HG02759 (cell line): ENCODE measurements around the gene ZSCAN20.

Experiments used
- ATAC-seq: cut with Tn5 transposase; IDR thresholded peaks from one replicate; pipeline ENCODE4 v1.9.1; 2021; ENCODE audit warnings: mild to moderate bottlenecking, moderate library complexity; ENCODE audit not compliant: unreplicated experiment

The ZSCAN20 gene

DNA sequence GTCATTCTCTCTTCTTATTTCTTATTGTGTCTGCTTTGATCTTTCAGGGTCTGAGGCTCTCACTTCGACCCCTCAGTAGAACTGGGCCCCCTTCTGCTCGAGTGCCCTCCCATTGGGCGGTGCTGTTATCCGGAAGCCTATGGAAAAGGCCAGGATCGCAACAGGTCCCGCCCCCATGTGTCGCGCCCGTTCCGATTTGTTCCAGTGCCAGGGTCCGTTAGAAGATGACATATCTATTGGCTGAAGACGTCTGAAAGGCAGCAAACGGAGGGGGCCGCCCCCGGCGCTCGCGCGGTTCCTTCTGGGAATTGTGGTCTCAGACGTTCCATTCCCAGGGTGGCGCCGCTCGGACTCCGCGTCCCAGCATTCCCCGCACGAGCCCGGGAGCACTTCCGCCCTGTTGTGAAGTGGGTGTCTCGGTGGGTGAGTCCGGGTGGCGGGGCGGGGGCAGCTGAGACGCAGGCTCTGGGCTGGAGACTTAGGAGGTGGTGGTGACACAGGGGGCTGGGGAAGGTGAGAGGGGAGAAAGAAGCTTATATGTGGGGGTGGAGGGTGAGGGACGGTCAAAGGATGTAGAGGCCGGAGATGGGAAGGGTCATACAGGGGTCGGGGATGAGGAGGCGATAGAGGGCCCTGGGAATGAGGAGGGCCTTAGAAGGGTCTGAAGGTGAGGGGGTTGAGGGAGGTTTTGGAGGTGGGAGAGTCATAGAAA is at the start of gene ZSCAN20:
Gene ZSCAN20 (plus strand): TSS at position 377 of the 712 bp plus-strand sequence. CDS start 6,644 bp downstream, outside the sequence.
- peak; percentile 93 for ATAC-seq

DNA sequence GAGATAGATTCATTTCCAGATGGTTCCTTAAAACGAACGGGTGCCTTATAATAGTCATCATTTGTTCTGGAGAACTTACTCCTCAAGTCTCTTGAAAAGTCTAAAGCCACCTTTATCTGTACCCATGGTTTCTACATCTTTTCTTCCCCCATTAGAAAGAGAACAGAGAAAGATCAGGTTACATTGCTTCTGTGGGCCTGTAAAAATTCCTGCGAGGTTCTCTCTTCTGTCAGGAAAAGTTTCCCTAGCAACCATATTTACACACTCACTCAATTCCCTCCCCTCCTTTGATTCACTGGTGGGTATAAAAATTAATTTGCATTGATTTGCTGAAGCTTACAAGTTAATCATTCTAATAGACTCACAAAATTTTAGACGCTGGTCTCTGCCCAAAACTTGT is 48.2 kb upstream of the ZSCAN20 start:
- ATAC-seq = no peak

DNA sequence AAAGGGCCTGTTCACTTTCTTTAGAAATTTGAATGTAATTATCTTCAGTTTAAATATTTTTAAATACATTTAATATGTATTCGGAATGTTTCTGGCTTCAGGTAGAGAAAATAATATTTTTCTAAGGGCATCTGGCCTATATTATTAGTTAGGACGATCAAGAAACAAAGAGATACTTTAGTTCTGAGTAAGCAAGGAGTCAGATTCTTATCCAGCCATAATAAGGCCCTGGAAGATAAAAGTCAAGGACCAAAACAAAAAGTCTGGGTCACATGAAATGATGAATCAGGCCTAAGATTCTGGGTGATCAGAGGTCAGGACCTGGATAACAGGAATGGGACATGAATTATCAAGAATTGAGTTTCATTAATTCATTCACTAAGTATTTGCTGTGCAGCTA is 47.8 kb upstream of the ZSCAN20 start:
- ATAC-seq = no peak

DNA sequence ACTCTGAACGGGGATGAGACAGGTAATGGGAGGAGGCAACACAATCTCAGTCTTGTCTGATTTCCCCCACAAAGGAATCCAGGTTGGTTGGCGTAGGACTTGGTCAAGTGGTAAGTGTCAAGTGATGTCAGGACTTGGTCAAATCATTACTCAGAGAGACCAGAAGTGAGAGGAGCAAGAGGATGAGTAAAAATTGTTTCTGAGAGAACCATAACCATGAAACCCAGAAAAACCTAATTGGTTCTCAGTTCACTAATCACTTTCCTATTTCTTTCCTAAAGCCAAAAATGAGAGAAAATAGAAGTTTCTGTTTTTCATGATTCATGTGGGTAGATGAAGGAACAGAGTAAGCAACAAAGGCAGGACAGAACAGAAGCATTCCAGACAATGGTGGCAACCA is 46.5 kb upstream of the ZSCAN20 start:
- no peak for ATAC-seq

DNA sequence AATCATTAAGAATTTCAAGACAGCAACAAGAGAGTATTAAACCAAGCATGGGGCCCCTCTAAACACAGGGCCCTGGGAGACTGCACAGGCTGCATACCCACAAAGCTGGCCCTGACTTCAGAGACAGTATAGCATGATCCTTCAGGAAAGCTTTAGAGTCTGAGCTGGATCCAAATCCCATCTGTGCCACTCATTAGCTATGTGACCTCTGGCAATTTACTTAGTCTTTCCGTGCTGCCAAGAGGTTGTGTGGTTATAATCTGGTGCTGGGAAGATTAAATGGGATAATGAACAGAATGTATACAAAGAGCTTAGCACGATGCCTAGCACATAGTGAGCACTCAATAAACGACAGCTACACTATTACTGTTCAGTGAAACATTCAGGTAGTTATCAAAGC is 45.5 kb upstream of the ZSCAN20 start:
- ATAC-seq = no peak

DNA sequence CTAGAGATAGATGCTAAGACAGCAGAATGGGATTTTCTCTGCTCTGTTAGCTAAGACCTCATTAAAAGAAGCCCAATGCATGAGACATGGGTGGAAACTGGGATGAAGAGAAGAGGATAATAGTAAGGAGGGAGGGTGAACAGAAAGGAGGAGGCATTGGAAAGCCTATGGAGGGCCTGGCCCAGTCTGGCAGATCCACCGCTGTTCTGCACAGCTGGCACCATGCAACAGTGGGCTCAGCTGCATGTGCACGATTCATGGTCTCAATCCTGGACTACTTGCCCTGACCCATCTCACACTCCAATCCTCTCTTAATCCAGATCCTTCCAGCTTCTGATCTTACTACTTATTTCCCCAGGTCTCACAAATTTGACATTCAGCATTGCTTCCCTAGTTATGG is 43.8 kb upstream of the ZSCAN20 start:
- no peak for ATAC-seq

DNA sequence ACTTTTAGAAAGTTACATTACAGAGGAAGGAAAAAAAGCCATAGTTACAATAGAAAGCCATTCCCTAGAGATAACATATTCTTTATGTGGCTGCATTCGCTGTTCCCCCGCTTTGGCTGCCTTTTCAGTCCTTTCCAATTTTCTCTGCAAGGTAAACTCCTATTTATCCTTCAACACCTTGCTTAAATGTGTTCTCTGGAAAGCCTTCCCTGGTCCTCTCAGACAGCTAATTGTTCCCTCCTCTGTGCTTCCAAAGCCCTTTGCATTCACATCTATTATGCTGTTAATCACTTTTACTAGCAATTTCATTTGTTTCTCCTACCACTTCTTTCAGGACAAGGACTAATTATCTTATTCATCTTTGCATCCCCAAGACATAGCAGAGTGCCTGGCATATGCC is 43.1 kb upstream of the ZSCAN20 start:
- ATAC-seq = no peak

DNA sequence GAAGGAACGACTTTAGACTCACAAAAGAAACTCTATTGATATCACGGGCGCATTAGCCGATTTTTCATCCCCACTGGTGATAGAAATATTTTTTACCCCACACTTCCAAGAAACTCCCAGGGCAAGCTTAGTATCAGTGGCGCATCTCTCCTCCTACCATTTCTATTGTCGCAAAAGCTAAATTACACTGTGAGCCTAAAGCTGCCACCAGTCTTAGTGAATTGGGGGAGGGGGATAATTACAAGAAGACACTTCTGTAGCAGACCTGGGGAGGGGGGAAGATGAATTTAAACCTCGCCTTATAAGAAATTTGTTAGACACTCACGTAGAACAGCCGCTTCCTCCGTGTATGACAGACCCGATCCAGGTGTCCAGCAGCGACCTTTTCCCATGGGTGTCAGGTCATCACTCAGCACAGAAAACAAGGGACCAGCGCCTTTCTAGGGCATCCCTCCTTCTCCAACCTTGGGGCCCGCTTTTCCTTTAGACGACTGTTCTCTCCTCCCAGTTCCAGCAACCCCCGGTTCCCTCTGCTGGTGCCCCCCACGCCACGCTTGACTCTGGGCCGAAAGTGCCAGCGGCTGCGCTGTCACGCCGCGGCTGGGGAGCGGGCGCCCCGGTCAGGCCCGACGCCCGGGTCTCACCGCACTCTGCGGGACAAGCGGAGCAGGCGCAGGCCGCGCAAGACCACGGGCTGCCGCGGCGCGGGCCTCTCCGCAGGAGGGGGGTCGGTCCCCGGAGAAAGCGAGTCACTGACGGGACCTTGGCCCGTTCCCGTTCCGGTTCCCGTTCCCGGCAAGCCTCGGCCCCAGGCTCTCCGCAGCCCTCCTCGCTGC is 42.4 kb upstream of the ZSCAN20 start:
- no peak for ATAC-seq

DNA sequence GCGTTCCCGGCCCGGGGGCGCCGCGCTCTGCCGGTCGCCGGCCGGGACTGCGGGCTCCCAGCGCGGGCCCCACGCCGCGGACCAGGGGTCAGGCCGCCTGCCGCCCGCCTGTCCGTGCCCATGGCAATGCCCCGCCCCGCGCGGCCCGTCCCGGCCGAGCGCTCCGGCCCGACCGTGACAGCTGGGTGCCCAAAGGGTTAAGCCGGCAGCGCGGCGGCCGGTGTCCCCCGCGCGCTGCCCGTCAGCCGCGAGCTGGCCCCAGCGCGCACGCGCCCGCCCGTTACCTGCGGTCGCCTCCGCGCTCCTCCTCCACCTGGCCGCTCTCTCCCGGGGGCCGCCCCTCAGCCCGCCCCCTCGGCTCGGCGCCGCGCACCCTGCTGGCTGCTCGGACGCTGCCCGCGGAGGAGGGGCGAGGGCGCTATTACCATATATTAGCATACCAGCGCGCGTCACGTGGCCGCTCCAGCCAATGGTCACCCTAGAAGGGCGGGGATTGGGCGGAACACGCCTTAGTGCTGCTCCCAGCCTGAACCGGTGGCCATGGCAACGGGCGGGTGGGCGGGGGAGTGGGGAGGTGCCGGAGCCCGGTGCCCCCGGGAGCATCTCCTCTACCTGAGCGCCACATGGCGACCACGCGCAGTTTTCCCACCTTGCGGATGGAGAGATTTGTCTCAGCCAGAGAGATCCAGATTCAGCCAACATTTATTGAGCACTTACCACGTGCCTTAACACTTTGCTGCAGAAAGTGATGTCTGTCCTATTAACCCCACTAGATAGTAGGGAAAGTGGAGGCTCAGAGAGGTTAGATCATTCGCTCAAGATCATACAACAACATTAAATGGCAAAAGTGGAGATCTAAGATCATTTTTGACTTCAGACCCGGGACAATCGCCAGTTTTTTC is 41.5 kb upstream of the ZSCAN20 start, which contains the start of gene PHC2:
Gene PHC2 (minus strand): TSS at position 404 of the 902 bp plus-strand sequence. CDS start 55,556 bp downstream, outside the sequence.
- peak; percentile 93 for ATAC-seq

DNA sequence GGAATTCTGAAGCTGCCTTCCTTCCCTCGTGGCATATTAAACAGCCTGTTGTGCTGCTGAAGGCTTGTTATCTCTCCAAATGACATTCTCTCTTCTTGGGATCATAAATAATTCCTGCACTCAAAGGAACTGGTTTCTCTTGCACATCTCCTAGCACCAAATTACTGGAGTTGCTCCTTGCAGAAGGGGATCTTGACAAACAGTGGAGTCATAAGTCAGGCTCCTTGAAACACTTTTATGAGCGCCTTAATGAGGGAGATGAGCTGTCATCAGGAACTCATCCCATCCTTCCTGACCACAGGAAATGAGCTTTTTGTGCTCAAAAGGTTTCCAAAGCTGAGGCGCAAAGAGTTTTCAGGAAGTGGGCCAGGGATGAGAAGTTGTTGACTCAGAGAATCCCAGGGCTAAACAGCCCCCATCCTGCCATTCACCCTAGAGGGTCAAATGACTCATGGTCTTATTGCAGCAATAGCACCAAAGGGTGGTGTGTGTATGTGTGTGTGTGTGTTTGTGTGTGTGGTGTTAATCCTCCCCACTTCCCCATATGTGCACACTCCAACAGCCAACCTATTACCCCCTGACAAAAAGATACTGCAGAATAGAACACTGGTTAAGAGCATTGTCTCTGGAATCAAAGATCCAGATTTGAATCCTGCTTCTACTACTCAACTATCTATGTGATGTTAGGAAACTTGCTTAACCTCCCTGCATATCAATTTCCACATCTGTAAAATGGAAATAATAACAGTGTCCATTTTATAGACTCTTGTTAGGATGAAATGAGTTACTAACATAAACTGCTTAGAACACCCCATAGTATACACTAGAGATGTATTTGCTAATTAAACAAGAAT is 38.7 kb upstream of the ZSCAN20 start:
- no peak for ATAC-seq

DNA sequence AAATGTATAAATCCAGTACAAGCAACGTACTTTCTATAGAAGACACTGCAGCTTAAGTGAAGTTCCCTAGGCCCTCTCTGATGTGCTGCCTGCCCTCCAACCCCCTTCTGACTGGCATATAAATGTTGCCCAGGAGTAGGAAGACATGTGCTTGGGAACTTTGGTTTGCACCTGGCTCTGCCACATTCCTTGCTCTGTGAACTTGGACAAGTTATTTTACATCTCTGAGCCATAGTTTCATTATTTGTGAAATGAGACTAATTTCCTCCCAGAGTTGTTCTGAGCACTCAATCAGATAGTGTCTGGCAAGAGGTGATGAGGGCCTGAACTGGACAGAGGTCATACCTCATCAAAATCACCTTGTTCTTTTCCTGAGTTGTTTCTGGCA is 38.1 kb upstream of the ZSCAN20 start:
- ATAC-seq = no peak

DNA sequence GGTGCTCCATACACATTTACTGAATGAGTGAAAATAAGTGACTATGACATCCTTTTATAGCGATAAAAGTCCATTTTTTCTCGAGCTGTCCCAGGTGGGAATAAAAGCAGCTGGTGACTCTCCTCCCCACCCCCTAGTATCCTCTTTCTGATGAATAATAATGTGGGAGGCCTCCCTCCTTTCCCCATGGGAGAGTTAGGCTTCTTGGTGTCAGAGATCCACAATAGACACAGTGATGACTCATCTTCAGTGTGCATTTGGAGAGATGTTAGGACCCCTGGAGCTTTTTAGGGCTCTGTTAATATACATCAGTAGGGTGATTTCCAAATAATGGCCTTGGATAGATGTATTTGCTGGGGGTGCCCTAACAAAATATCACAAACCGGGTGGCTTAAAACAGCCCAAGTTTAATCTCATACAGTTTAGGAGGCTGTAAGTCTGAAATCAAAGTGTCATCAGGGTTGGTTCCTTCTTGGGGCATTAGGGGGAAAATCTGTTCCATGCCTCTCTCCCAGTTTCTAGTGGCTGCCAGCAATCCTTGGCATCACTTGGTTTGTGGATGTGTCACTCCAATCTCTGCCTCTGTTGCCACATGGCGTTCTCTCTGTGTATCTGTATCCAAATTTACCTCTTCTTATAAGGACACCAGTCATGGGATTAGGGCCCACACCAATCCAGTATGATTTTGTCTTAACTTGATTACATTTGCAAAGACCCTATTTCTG is 37.2 kb upstream of the ZSCAN20 start:
- no peak for ATAC-seq

DNA sequence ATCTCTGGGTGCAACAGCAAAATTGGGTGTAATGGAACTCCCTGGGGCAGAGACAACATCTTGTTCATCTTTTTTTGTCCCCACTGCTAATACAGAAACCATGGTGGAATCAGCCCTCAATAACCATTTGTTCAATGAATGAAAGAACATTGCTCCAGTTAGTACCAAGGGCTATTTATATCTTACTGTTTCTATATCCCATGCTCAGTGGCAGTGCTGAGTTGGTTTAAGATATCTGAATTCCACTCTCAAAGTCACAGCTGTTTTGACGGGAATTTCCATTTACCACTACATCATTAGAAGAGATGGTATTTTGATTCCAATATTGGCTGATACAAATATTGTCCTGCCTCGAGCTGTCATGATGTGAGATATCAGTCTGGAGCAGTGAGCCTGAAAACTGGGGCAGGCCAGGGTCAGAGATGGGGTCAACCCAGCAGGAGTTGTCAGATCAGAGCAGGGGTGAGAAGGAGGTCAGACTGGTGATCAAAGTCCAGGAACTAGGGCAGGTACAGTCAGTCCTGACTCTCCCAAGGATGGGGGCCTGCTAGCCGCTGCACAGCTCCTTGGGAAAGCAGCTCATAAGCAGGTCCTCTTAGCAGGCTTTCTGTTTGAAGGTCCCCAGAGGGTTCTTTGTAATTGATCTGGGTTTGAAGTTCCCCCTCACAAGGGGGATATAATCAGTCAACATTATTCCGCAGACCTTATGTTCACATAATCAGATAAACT is 35.7 kb upstream of the ZSCAN20 start:
- ATAC-seq = no peak

DNA sequence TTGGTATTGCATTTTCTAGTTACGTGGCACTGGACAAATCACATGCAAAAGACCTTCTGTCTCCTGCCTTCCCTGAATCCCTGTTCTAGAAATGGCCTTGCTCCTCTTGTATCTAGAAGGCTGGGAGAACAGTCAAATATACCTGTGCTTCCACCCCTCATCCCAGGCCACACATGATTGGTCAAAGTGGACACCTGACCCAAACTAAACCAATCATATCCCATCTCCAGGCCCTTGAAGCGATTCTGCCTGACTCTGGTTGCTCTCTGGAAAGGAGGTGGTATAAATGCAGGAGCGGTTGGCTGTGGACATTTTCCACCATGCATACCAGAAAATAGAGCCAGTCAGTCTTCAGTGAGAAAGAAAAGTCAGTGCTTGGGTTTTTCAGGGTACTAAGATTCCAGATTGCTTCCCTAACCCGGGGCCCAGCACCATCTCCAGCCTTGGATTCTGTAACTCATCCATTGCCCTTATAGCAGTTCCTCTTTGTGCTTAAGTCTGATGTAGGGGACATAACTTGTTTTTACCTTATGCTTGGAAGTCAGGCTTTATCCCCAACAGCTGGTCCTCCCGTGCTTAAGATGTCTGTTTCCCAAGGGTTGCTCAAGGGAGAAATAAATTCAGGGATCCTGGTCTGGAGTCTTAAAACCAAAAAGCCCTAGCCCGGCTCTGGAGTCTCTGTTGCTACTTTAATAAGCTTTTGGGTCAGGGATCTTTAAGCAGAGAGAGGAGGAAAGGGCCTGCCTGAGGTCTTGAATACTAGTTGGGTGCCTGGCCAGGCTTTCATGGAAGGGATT is 33.9 kb upstream of the ZSCAN20 start:
- no peak for ATAC-seq

DNA sequence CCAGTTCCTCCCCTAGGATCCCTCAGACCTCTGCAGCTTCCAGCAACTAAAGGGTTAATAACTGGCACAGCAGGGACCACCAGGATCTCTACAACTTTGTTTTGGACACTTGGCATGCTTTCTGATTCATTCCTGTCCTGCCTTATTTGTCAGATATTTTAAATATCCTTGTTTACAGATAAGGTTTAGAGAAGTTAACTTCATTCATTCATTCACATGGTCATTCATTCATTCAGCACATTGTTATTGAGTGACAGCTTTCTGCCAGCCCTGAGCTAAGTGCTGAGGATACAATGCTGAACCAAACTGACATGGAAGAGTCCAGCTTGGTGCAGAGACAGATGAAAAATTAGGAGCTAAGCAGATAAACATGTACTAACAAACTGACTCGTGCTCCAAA is 32.8 kb upstream of the ZSCAN20 start:
- no peak for ATAC-seq

DNA sequence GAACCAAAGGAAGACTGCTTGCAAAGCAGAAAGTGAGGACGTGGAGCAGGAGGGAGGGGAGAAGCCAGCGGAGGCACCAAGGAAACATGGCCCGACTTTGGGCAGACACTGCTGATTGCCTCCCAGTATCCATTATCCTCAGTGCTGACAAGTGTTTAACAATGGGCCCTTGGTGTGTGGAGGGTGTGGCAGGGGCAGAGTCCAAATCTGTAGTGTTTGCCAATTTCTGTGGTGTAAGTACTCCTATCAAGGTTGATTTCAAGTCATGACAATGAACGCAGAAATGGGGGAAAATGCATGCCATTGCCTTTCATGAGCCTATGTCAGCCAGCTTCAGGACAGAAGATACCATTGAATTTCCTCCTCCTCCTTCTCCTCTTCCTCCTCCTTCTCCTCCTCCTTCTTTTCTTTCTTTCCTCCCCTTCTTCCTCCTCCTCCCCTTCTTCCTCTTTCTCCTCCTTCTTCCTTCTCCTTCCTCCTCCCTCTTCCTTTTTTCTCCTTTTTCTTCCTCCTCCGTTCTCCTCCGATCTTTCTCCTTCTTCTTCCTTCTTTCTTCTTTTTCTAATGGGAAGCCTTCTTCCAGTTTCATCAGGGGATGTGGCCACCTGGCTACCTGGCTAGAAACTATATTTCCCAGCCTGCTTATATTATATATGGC is 31.2 kb upstream of the ZSCAN20 start:
- ATAC-seq = no peak

DNA sequence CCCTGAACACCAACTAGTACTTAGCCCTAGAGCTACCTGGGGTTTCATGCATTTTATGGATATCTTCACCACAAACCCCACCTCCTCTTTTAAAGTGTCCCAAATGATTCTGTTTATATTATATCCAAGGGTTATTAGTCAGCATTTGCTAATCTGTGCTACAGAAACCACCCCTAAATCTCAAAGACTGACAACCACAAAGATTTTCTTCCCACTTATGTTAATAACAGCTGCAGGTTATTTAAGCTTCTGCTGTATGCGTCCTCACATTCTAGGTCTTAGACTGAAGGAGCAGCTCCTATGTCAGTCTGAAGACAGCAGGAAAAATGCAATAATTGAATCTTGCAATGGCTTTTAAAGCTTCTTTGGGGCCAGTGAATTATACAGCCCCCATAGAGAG is 30.3 kb upstream of the ZSCAN20 start:
- no peak for ATAC-seq
